PC-9 (cell line): ENCODE measurements around the gene SCYGR3. TPM values are rescaled to one million over a fixed set of nuclear protein-coding genes. Genes with fewer than 3 reads are reported as not detected.

Experiments used
- BruUV-seq: library from RNA; stranded (reverse); fragments of 400-500 nt; replicated peaks from 2 replicates; lab custom pipeline; 2021; lab: Mats Ljungman, UMichigan
- CTCF ChIA-PET: fragments of 300-600 bp; sonication (Branson Sonifier 250); formaldehyde crosslinking; loops from one replicate; lab custom pipeline; 2022; ENCODE audit warnings: antibody characterized with exemption; lab: Charles Lee
- POLR2A ChIA-PET: fragments of 300-600 bp; sonication (Branson Sonifier 250); formaldehyde crosslinking; loops from one replicate; lab custom pipeline; 2022; ENCODE audit warnings: antibody characterized with exemption; ENCODE audit not compliant: unreplicated experiment; lab: Charles Lee
- DNase-seq, 2 experiments: peaks; one replicate each; pipeline versions ENCODE4 v3.0.0 to v3.0.0-alpha.2; 2015 to 2022; ENCODE audit warnings: mixed read lengths in 1 of 2
- H2AFZ ChIP-seq: fragments of 200-600 bp; sonication (generic); 2 replicates; pipeline ENCODE4 v1.8.1; 2017; ENCODE audit warnings: antibody characterized with exemption
- H3F3A ChIP-seq: fragments of 200-600 bp; sonication (generic); 2 replicates; pipeline ENCODE4 v1.8.1; 2017; ENCODE audit warnings: antibody characterized with exemption, mild to moderate bottlenecking, low read depth; ENCODE audit not compliant: insufficient read depth
- H3K27ac ChIP-seq: fragments of 200-600 bp; sonication (generic); 2 replicates; pipeline ENCODE4 v1.6.1; 2016; ENCODE audit warnings: mixed run types
- H3K27me3 ChIP-seq: fragments of 200-600 bp; sonication (generic); 2 replicates; pipeline ENCODE4 v1.6.1; 2016; ENCODE audit warnings: low read depth, mixed run types; ENCODE audit not compliant: insufficient read depth
- H3K36me3 ChIP-seq: fragments of 200-600 bp; sonication (generic); 2 replicates; pipeline ENCODE4 v1.6.1; 2016; ENCODE audit warnings: low read depth, mixed run types
- H3K4me1 ChIP-seq: fragments of 200-600 bp; sonication (generic); replicated peaks from 2 replicates; pipeline ENCODE4 v1.6.1; 2016; ENCODE audit warnings: mixed run types; ENCODE audit not compliant: insufficient read depth
- H3K4me2 ChIP-seq: fragments of 200-600 bp; sonication (generic); 2 replicates; pipeline ENCODE4 v1.6.1; 2017; ENCODE audit warnings: mixed run types
- H3K4me3 ChIP-seq: fragments of 200-600 bp; sonication (generic); 2 replicates; pipeline ENCODE4 v1.6.1; 2016; ENCODE audit warnings: mixed run types
- H3K79me2 ChIP-seq: fragments of 200-600 bp; sonication (generic); 2 replicates; pipeline ENCODE4 v1.6.1; 2017; ENCODE audit warnings: low read depth, mixed run types
- H3K9me2 ChIP-seq: fragments of 200-600 bp; sonication (generic); 2 replicates; pipeline ENCODE4 v1.8.1; 2017; ENCODE audit warnings: mild to moderate bottlenecking; ENCODE audit not compliant: insufficient read depth
- H3K9me3 ChIP-seq: fragments of 200-600 bp; sonication (generic); 2 replicates; pipeline ENCODE4 v1.8.1; 2016; ENCODE audit warnings: low read depth; ENCODE audit not compliant: insufficient read depth
- H4K20me1 ChIP-seq: fragments of 200-600 bp; sonication (generic); 2 replicates; pipeline ENCODE4 v1.8.1; 2017; ENCODE audit not compliant: insufficient read depth
- CTCF ChIP-seq: fragments of 200-600 bp; sonication (generic); conservative IDR thresholded peaks from 2 replicates; pipeline ENCODE4 v1.6.1; 2017; ENCODE audit warnings: mixed run types, antibody characterized with exemption, mild to moderate bottlenecking, moderate library complexity
- EZH2 ChIP-seq: fragments of 200-600 bp; sonication (generic); IDR thresholded peaks from 2 replicates; pipeline ENCODE4 v1.8.0; 2017; ENCODE audit warnings: antibody characterized with exemption, low read depth
- intact Hi-C: fragments of 100-400 bp; cut with micrococcal nuclease; formaldehyde crosslinking; loops from one replicate; pipeline ENCODE4 v1.10.0; 2022; ENCODE audit not compliant: unreplicated experiment
- total RNA-seq: library from RNA; stranded (reverse); gene quantifications from 2 replicates; pipeline ENCODE4 v1.2.3, GENCODE V29; 2021

SCYGR3 gene
- total RNA-seq, 1 experiment from 2014 or later = not detected

GRCh38 chr2:227616631-227617030, 2.0 kb upstream of the SCYGR3 start:
- BruUV-seq = no TSS peak
- Histone ChIP-seq H3K9me2 (no peaks in the 10 kb centered on the region), H3K27ac (no peak overlapping the region), H3K36me3 (no peaks in the 10 kb centered on the region), H3K4me3 (no peak overlapping the region), H3F3A (0 out of 2 replicates have a peak, but pooled peaks cover 12% of the 10 kb centered on the region), H3K4me1 (peaks cover 18% of the 10 kb centered on the region), H3K9me3 (no peaks in the 10 kb centered on the region), H3K4me2 (no peak overlapping the region), H4K20me1 (no peaks in the 10 kb centered on the region), H3K27me3 (no peaks in the 10 kb centered on the region), H3K79me2 (no peaks in the 10 kb centered on the region), H2AFZ (no peak overlapping the region)
- ChIA-PET POLR2A (no interaction called here), CTCF (no interaction called here)
- DNase-seq = no peak
- intact Hi-C loops = no loop called here
- TF ChIP-seq CTCF (no peak), EZH2 (no peak)

GRCh38 chr2:227615906-227616305, 1.3 kb upstream of the SCYGR3 start:
- intact Hi-C loops = no loop called here
- no TSS peak for BruUV-seq
- Histone ChIP-seq H3K4me1 (peaks cover 18% of the 10 kb centered on the region), H3K27ac (no peak overlapping the region), H3K79me2 (no peaks in the 10 kb centered on the region), H3K36me3 (no peaks in the 10 kb centered on the region), H2AFZ (no peak overlapping the region), H3K9me2 (no peaks in the 10 kb centered on the region), H3F3A (0 out of 2 replicates have a peak, but pooled peaks cover 12% of the 10 kb centered on the region), H3K4me3 (no peak overlapping the region), H3K27me3 (no peaks in the 10 kb centered on the region), H4K20me1 (no peaks in the 10 kb centered on the region), H3K9me3 (no peaks in the 10 kb centered on the region), H3K4me2 (no peak overlapping the region)
- DNase-seq = no peak
- TF ChIP-seq EZH2 (no peak), CTCF (no peak)
- CTCF ChIA-PET = no interaction called here
- POLR2A ChIA-PET = no interaction called here

- Histone ChIP-seq H3K79me2 (no peaks in the 10 kb centered on the region), H3K27me3 (no peaks in the 10 kb centered on the region), H3F3A (0 out of 2 replicates have a peak, but pooled peaks cover 12% of the 10 kb centered on the region), H3K36me3 (no peaks in the 10 kb centered on the region), H3K9me3 (no peaks in the 10 kb centered on the region), H3K27ac (no peak overlapping the region), H3K4me1 (peaks cover 18% of the 10 kb centered on the region), H3K9me2 (no peaks in the 10 kb centered on the region), H3K4me3 (no peak overlapping the region), H4K20me1 (no peaks in the 10 kb centered on the region), H2AFZ (no peak overlapping the region), H3K4me2 (no peak overlapping the region)
- ChIA-PET POLR2A (no interaction called here), CTCF (no interaction called here)
- TF ChIP-seq CTCF (no peak), EZH2 (no peak)
- no TSS peak for BruUV-seq
- intact Hi-C loops = no loop called here
- DNase-seq = no peak
Observed at GRCh38 chr2:227615181-227615580, 541 bp upstream of the SCYGR3 start.
